T-cell (primary cell): ENCODE results near the gene HOXD9. TPM values are rescaled to one million over a fixed set of nuclear protein-coding genes. Genes with fewer than 3 reads are reported as not detected.
A peak's percentile ranks its signal among the peaks of the same experiment; 100 is the strongest.

Experiments used
- ATAC-seq, 4 experiments: fragments of 200-7000 bp in 3 of 4; fragments of 150-1000 bp in 1 of 4; cut with Tn5 transposase; replicated peaks in 1 of 4; 1 replicate in 3 of 4; 2 replicates in 1 of 4; pipeline ENCODE4 v1.10.0; 2021; ENCODE audit warnings: moderate library complexity in 3 of 4, mild to moderate bottlenecking in 2 of 4, moderate number of reproducible peaks in 1 of 4
- CTCF ChIA-PET, 2 donors: fragments of 300-600 bp; sonication (Branson Sonifier 250); formaldehyde crosslinking; loops; one replicate each; lab custom pipeline; 2022; ENCODE audit warnings: antibody characterized with exemption in 2 of 2; lab: Charles Lee
- POLR2A ChIA-PET, 2 donors: fragments of 300-600 bp; sonication (Branson Sonifier 250); formaldehyde crosslinking; loops; one replicate each; lab custom pipeline; 2022; ENCODE audit warnings: antibody characterized with exemption in 2 of 2; lab: Charles Lee
- DNase-seq, 35 experiments: peaks; one replicate each; pipeline versions ENCODE4 v3.0.0 to v3.0.0-alpha.2; 2013 to 2023
- H3K27ac ChIP-seq: one replicate; pipeline ENCODE4 v1.5.1; 2013; ENCODE audit warnings: low read length
- H3K27me3 ChIP-seq, 2 experiments: replicated peaks in 1 of 2; 1 replicate in 1 of 2; 2 replicates in 1 of 2; pipeline versions ENCODE4 v1.6.1 to v1.7.0; 2013; ENCODE audit warnings: low read length in 1 of 2, mixed read lengths in 1 of 2; ENCODE audit not compliant: control insufficient read depth in 2 of 2, insufficient read depth in 2 of 2; ENCODE audit errors: extremely low read depth in 1 of 2
- H3K36me3 ChIP-seq, 2 donors: 1 replicate in 1 of 2; 2 replicates in 1 of 2; pipeline versions ENCODE4 v1.6.1 to v1.7.0; 2013; ENCODE audit warnings: low read length in 1 of 2; ENCODE audit not compliant: control insufficient read depth in 2 of 2, insufficient read depth in 1 of 2; ENCODE audit errors: extremely low read depth in 1 of 2
- H3K4me1 ChIP-seq, 2 experiments: 1 replicate in 1 of 2; 2 replicates in 1 of 2; pipeline versions ENCODE4 v1.6.1 to v1.7.0; 2013; ENCODE audit warnings: low read length in 2 of 2, mixed read lengths in 1 of 2; ENCODE audit not compliant: insufficient read depth in 2 of 2, control insufficient read depth in 1 of 2; ENCODE audit errors: extremely low read depth in 1 of 2
- H3K4me3 ChIP-seq, 2 donors: 1 replicate in 1 of 2; 2 replicates in 1 of 2; pipeline versions ENCODE4 v1.5.1 to v1.7.0; 2013; ENCODE audit warnings: mild to moderate bottlenecking in 2 of 2, low read length in 1 of 2, moderate library complexity in 1 of 2; ENCODE audit not compliant: control insufficient read depth in 1 of 2; ENCODE audit errors: extremely low read depth in 1 of 2
- H3K9me3 ChIP-seq: 2 replicates; pipeline ENCODE4 v1.7.0; 2013
- H3K27ac Mint-ChIP-seq, 2 donors: one replicate each; pipeline ENCODE4 v1.8.0; 2020 to 2021; ENCODE audit warnings: mild to moderate bottlenecking in 2 of 2, mixed read lengths in 2 of 2
- H3K27me3 Mint-ChIP-seq, 2 donors: one replicate each; pipeline ENCODE4 v1.8.0; 2021 to 2022; ENCODE audit warnings: mixed read lengths in 2 of 2
- H3K36me3 Mint-ChIP-seq: one replicate; pipeline ENCODE4 v1.8.0; 2021; ENCODE audit warnings: mixed read lengths
- H3K4me1 Mint-ChIP-seq, 3 donors: one replicate each; pipeline ENCODE4 v1.8.0; 2020 to 2022; ENCODE audit warnings: mixed read lengths in 3 of 3, mild to moderate bottlenecking in 1 of 3
- H3K4me3 Mint-ChIP-seq, 3 donors: one replicate each; pipeline ENCODE4 v1.8.0; 2020 to 2022; ENCODE audit warnings: mild to moderate bottlenecking in 3 of 3, mixed read lengths in 3 of 3, moderate library complexity in 3 of 3
- H3K9me3 Mint-ChIP-seq, 3 donors: one replicate each; pipeline ENCODE4 v1.8.0; 2020 to 2022; ENCODE audit warnings: mixed read lengths in 3 of 3
- WGBS: methylation state at CpG from one replicate; pipeline ENCODE4 v1.1.5; 2013; ENCODE audit warnings: missing lambda C conversion rate; ENCODE audit not compliant: insufficient coverage; 5-methylcytosine and 5-hydroxymethylcytosine counted together
- total RNA-seq, 35 experiments: library from RNA in 6 of 35; stranded (reverse) in 6 of 35; fragments of 120-200 nt in 1 of 35; gene quantifications; one replicate each; pipeline versions ENCODE4 v1.2.1 to v1.2.4 and lab custom pipeline; 2013 to 2026

Gene HOXD9
- total RNA-seq, 5 donors from 2014 or later (not counting 1 experiment from before 2014, with no cell fraction given) = 0.13 to 0.15 TPM; not detected in 3

GRCh38 chr2:176123411-176124109 is 1.0 kb downstream of the HOXD9 start:
- peaks cover 0 to 37% of the 10 kb centered on the region in 2 experiments for H3K4me1 ChIP-seq
- peaks cover 14 to 24% (median 22%) of the 10 kb centered on the region in 3 donors for H3K4me1 Mint-ChIP-seq
- ATAC-seq (no peak), DNase-seq (no peak)
- no peaks in the 10 kb centered on the region for H3K36me3 ChIP-seq
- peaks cover 3% of the 10 kb centered on the region for H3K36me3 Mint-ChIP-seq
- H3K27me3 ChIP-seq = peaks cover 39 to 86% of the 10 kb centered on the region in 2 experiments
- peak overlapping the region in 1 of 3 donors; percentile 69 for H3K4me3 Mint-ChIP-seq
- H3K4me3 ChIP-seq = peak overlapping the region in 1 of 2 donors; percentile 44
- H3K27me3 Mint-ChIP-seq = peaks cover 79 to 82% of the 10 kb centered on the region in 2 donors
- POLR2A ChIA-PET = interaction anchor here in 1 of 2 donors (0.6 kb wide), 1 partner anchor 14 kb away, joined by 7 read pairs; no protein-coding TSS in a partner anchor
- 15% methylated on average over 32 of the region's 40 CpGs for WGBS
- H3K9me3 Mint-ChIP-seq = peaks cover 2 to 3% (median 3%) of the 10 kb centered on the region in 3 donors
- H3K9me3 ChIP-seq = no peaks in the 10 kb centered on the region
- CTCF ChIA-PET = interaction anchor here in 1 of 2 donors (0.5 to 0.9 kb wide), 3 partner anchors 104 to 1025 kb away, joined by 3 read pairs; no protein-coding TSS in a partner anchor
- no peak overlapping the region for H3K27ac ChIP-seq
- H3K27ac Mint-ChIP-seq = peak overlapping the region; percentile 6 to 44

- Mint-ChIP-seq H3K9me3 (no peaks in the 10 kb centered on the region), H3K36me3 (no peaks in the 10 kb centered on the region), H3K4me3 (peak overlapping the region in 1 of 3 donors; percentile 69), H3K27ac (peak overlapping the region; percentile 6 to 44), H3K27me3 (peaks cover 77 to 83% of the 10 kb centered on the region in 2 donors), H3K4me1 (peaks cover 17 to 25% (median 24%) of the 10 kb centered on the region in 3 donors)
- peaks cover 36 to 87% of the 10 kb centered on the region in 2 experiments for H3K27me3 ChIP-seq
- H3K4me3 ChIP-seq = no peak overlapping the region
- no peak overlapping the region for H3K27ac ChIP-seq
- no peak for DNase-seq
- ATAC-seq = no peak
- no peaks in the 10 kb centered on the region for H3K9me3 ChIP-seq
- H3K4me1 ChIP-seq = peaks cover 1 to 41% of the 10 kb centered on the region in 2 experiments
- 14% methylated on average over 25 of the region's 34 CpGs for WGBS
- POLR2A ChIA-PET = interaction anchor here in 1 of 2 donors (0.6 kb wide), 1 partner anchor 14 kb away, joined by 7 read pairs; no protein-coding TSS in a partner anchor
- CTCF ChIA-PET = interaction anchor here (0.5 to 4.3 kb wide), 6 partner anchors 63 to 1027 kb away, joined by 3 to 64 read pairs (median 3); no protein-coding TSS in a partner anchor
- H3K36me3 ChIP-seq = no peaks in the 10 kb centered on the region
Measured at GRCh38 chr2:176124110-176124946, 1.8 kb downstream of the HOXD9 start.

GRCh38 chr2:176124947-176125771 is 2.6 kb downstream of the HOXD9 start:
- 24% methylated on average over 7 of the region's 9 CpGs for WGBS
- Histone ChIP-seq H3K27me3 (peaks cover 29 to 88% of the 10 kb centered on the region in 2 experiments), H3K4me3 (no peak overlapping the region), H3K36me3 (no peaks in the 10 kb centered on the region), H3K4me1 (peaks cover 2 to 43% of the 10 kb centered on the region in 2 experiments), H3K9me3 (no peaks in the 10 kb centered on the region), H3K27ac (no peak overlapping the region)
- POLR2A ChIA-PET = interaction anchor here in 1 of 2 donors (0.8 kb wide), 1 partner anchor 1193 kb away, joined by 3 read pairs; no protein-coding TSS in a partner anchor
- Mint-ChIP-seq H3K36me3 (no peaks in the 10 kb centered on the region), H3K4me3 (no peak overlapping the region), H3K9me3 (no peaks in the 10 kb centered on the region), H3K27me3 (peaks cover 69 to 76% of the 10 kb centered on the region in 2 donors), H3K4me1 (peaks cover 17 to 25% (median 24%) of the 10 kb centered on the region in 3 donors), H3K27ac (peak overlapping the region in 1 of 2 donors; percentile 2)
- DNase-seq (no peak), ATAC-seq (no peak)
- CTCF ChIA-PET = interaction anchor here (0.5 to 4.3 kb wide), 14 partner anchors 24 to 1521 kb away, joined by 3 to 64 read pairs (median 5); no protein-coding TSS in a partner anchor

- ATAC-seq (no peak), DNase-seq (no peak)
- Histone ChIP-seq H3K27ac (no peak overlapping the region), H3K4me1 (peaks cover 3 to 47% of the 10 kb centered on the region in 2 experiments), H3K9me3 (no peaks in the 10 kb centered on the region), H3K36me3 (no peaks in the 10 kb centered on the region), H3K27me3 (peaks cover 24 to 86% of the 10 kb centered on the region in 2 experiments), H3K4me3 (no peak overlapping the region)
- H3K36me3 Mint-ChIP-seq = no peaks in the 10 kb centered on the region
- CTCF ChIA-PET = interaction anchor here (0.5 to 4.3 kb wide), 13 partner anchors 25 to 1520 kb away, joined by 3 to 64 read pairs (median 6); no protein-coding TSS in a partner anchor
- H3K4me3 Mint-ChIP-seq = no peak overlapping the region
- peaks cover 66 to 73% of the 10 kb centered on the region in 2 donors for H3K27me3 Mint-ChIP-seq
- POLR2A ChIA-PET = interaction anchor here in 1 of 2 donors (0.8 kb wide), 1 partner anchor 1192 kb away, joined by 3 read pairs; no protein-coding TSS in a partner anchor
- WGBS = 9% methylated on average over 3 of the region's 6 CpGs
- H3K4me1 Mint-ChIP-seq = peaks cover 17 to 27% (median 25%) of the 10 kb centered on the region in 3 donors
- H3K9me3 Mint-ChIP-seq = no peaks in the 10 kb centered on the region
- no peak overlapping the region for H3K27ac Mint-ChIP-seq
Measured at GRCh38 chr2:176125772-176126054, 3.2 kb downstream of the HOXD9 start.

GRCh38 chr2:176126929-176127773 is 4.6 kb downstream of the HOXD9 start:
- no peak overlapping the region for H3K4me3 Mint-ChIP-seq
- 13% methylated on average over 2 of the region's 13 CpGs for WGBS
- Histone ChIP-seq H3K27me3 (peaks cover 25 to 79% of the 10 kb centered on the region in 2 experiments), H3K4me1 (peaks cover 4 to 40% of the 10 kb centered on the region in 2 experiments), H3K4me3 (no peak overlapping the region), H3K36me3 (no peaks in the 10 kb centered on the region), H3K9me3 (no peaks in the 10 kb centered on the region), H3K27ac (no peak overlapping the region)
- ChIA-PET POLR2A (interaction anchor here in 1 of 2 donors (0.5 to 0.7 kb wide), 3 partner anchors 25 to 1098 kb away, joined by 3 to 9 read pairs (median 3); no protein-coding TSS in a partner anchor), CTCF (interaction anchor here (0.5 to 4.3 kb wide), 38 partner anchors 10 to 1812 kb away, joined by 3 to 64 read pairs (median 4); no protein-coding TSS in a partner anchor)
- H3K4me1 Mint-ChIP-seq = peaks cover 25 to 35% (median 35%) of the 10 kb centered on the region in 3 donors
- DNase-seq (peak in 33 of 35 experiments; percentile 12 to 86 (median 60)), ATAC-seq (peak in 1 of 4 experiments; percentile 21)
- no peak overlapping the region for H3K27ac Mint-ChIP-seq
- no peaks in the 10 kb centered on the region for H3K36me3 Mint-ChIP-seq
- peaks cover 72 to 76% of the 10 kb centered on the region in 2 donors for H3K27me3 Mint-ChIP-seq
- H3K9me3 Mint-ChIP-seq = no peaks in the 10 kb centered on the region
